Spleen (tissue), 7 donors: ENCODE results near the gene PEX14.

Source experiments
- CTCF ChIP-seq, 11 experiments: fragments of 200-600 bp in 7 of 11; fragments of 450-650 bp in 4 of 11; sonication (generic) in 4 of 11; IDR thresholded peaks in 8 of 11; conservative IDR thresholded peaks in 3 of 11; 1 replicate in 7 of 11; 2 replicates in 4 of 11; pipeline versions ENCODE4 v1.4.0 to v1.8.0; 2016 to 2021; ENCODE audit warnings: antibody characterized with exemption in 11 of 11, inconsistent platforms in 4 of 11, mild to moderate bottlenecking in 1 of 11
- POLR2A ChIP-seq, 3 donors: fragments of 450-650 bp; IDR thresholded peaks; one replicate each; pipeline ENCODE4 v1.5.1; 2017; ENCODE audit warnings: antibody characterized with exemption in 3 of 3, mild to moderate bottlenecking in 1 of 3
- POLR2AphosphoS5 ChIP-seq, 3 donors: sonication (generic); formaldehyde crosslinking; IDR thresholded peaks; one replicate each; pipeline ENCODE4 v1.5.1; 2017; ENCODE audit warnings: antibody characterized with exemption in 3 of 3
- donor health status: DM: no; HTN: no; CAD: no; lungs with moderate emphysema.
- donor health status: DM: no; HTN: no; CAD: no.
- donor health status: DM: no; HTN: no; CAD: no.

GRCh38 chr1:10592373-10592772 is 117.6 kb downstream of the PEX14 start:
- TF ChIP-seq CTCF (IDR thresholded peaks at IDR 0.05 in 8 of 11, conservative IDR thresholded peaks at IDR 0.05 in 3 of 11) (no peak), POLR2AphosphoS5 (IDR thresholded peaks at IDR 0.05) (no peak), POLR2A (IDR thresholded peaks at IDR 0.05) (no peak)
